ENCODE results near the gene CPNE7. TPM values are rescaled to one million over a fixed set of nuclear protein-coding genes. Genes with fewer than 3 reads are reported as not detected.
A peak's percentile ranks its signal among the peaks of the same experiment; 100 is the strongest.

The CPNE7 gene
- polyA plus RNA-seq, 4 donors: 0.22 to 20.3 (median 7.9) TPM

- Histone ChIP-seq H3K27me3 (ENCODE audit: control insufficient read depth in 3 of 3, insufficient read depth in 3 of 3, low read length in 3 of 3) (peaks cover 0 to 49% (median 3%) of the 10 kb centered on the region in 3 donors), H3K36me3 (ENCODE audit: control insufficient read depth in 3 of 3, insufficient read depth in 2 of 3, low read depth in 1 of 3, low read length in 3 of 3) (no peaks in the 10 kb centered on the region), H3K4me1 (ENCODE audit: control insufficient read depth in 3 of 3, insufficient read depth in 2 of 3, low read depth in 1 of 3, low read length in 2 of 3) (peaks cover 3 to 24% (median 5%) of the 10 kb centered on the region in 3 donors), H3K9me3 (ENCODE audit: control insufficient read depth in 2 of 2, insufficient read depth in 1 of 2, low read depth in 1 of 2, low read length in 1 of 2) (peaks cover 0 to 5% of the 10 kb centered on the region in 2 donors), H3K27ac (ENCODE audit: low read depth in 1 of 3, low read length in 2 of 3) (no peak overlapping the region), H3K4me3 (ENCODE audit: low read depth in 1 of 3, low read length in 3 of 3) (peak overlapping the region in 1 of 3 donors; percentile 42)
- FAIRE-seq (no peak), DNase-seq (no peak)
- 68 to 76% (median 72%) methylated on average over 30 to 31 of the region's 31 CpGs for WGBS, 3 donors
Observed at GRCh38 chr16:89573826-89574680, 1.5 kb upstream of the CPNE7 start.

- peaks cover 0 to 7% of the 10 kb centered on the region in 2 donors for H3K9me3 ChIP-seq (ENCODE audit: control insufficient read depth in 2 of 2, insufficient read depth in 1 of 2, low read depth in 1 of 2, low read length in 1 of 2)
- peak overlapping the region in 2 of 3 donors; percentile 2 to 42 for H3K4me3 ChIP-seq (ENCODE audit: low read depth in 1 of 3, low read length in 3 of 3)
- peaks cover 0 to 43% (median 3%) of the 10 kb centered on the region in 3 donors for H3K27me3 ChIP-seq (ENCODE audit: control insufficient read depth in 3 of 3, insufficient read depth in 3 of 3, low read length in 3 of 3)
- H3K27ac ChIP-seq (ENCODE audit: low read depth in 1 of 3, low read length in 2 of 3): no peak overlapping the region
- H3K36me3 ChIP-seq (ENCODE audit: control insufficient read depth in 3 of 3, insufficient read depth in 2 of 3, low read depth in 1 of 3, low read length in 3 of 3): no peaks in the 10 kb centered on the region
- 1 to 6% (median 2%) methylated on average over 34 to 55 of the region's 55 CpGs for WGBS, 3 donors
- H3K4me1 ChIP-seq (ENCODE audit: control insufficient read depth in 3 of 3, insufficient read depth in 2 of 3, low read depth in 1 of 3, low read length in 2 of 3): peaks cover 3 to 24% (median 5%) of the 10 kb centered on the region in 3 donors
- DNase-seq (peak; percentile 72 to 84), FAIRE-seq (no peak)
Observed at GRCh38 chr16:89574681-89575246, 794 bp upstream of the CPNE7 start.

DNA sequence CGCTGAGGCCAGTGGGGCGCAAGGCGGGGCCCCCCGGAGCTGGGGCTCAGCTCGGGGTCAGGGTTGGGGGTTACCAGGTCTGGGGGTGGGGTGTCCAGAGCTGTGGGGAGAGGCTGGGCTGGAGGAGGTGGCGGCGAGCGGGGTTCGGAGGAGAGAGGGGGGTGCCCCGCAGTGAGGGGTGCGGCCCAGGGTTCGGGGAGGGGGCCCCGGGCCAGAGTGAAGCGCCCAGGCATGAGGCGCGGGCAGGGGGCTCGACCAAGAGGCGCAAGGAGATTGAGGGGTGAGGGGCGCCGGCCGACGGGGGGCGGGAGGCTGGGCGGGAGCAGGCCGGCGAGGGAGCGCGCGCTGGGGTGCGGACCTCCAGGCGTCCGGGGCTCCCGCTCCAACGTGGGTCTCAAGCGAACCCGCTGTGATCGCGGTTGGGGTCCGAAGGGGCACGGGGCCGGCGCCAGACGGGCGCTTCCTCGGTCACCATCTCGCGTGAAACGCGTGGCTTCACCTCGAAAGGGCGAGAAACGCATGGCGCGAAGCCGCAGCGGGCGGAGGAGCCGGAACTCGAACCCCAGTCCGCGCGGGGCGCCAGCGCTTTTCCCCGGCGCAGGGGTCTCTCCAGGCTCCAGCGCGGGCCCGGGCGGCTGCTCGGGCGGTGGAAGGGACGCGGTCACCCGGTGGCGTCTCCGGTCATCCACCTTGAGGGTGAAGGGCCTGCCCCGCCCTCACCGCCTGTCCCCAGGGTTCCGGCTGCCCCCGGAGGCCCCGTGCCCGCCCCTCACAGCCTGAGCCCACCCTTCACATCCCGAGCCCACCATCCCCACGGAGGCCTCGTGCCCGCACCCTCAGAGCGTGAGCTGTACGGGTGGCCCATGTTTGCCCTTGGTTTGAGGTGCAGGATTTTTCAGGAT lies 846 bp downstream of the CPNE7 start:
- peak overlapping the region in 1 of 3 donors; percentile 42 for H3K4me3 ChIP-seq (ENCODE audit: low read depth in 1 of 3, low read length in 3 of 3)
- H3K9me3 ChIP-seq (ENCODE audit: control insufficient read depth in 2 of 2, insufficient read depth in 1 of 2, low read depth in 1 of 2, low read length in 1 of 2): peaks cover 0 to 9% of the 10 kb centered on the region in 2 donors
- FAIRE-seq: no peak
- 33 to 66% (median 62%) methylated on average over 57 to 89 of the region's 89 CpGs for WGBS, 3 donors
- H3K27ac ChIP-seq (ENCODE audit: low read depth in 1 of 3, low read length in 2 of 3): no peak overlapping the region
- H3K4me1 ChIP-seq (ENCODE audit: control insufficient read depth in 3 of 3, insufficient read depth in 2 of 3, low read depth in 1 of 3, low read length in 2 of 3): peaks cover 3 to 24% (median 5%) of the 10 kb centered on the region in 3 donors
- no peaks in the 10 kb centered on the region for H3K36me3 ChIP-seq (ENCODE audit: control insufficient read depth in 3 of 3, insufficient read depth in 2 of 3, low read depth in 1 of 3, low read length in 3 of 3)
- H3K27me3 ChIP-seq (ENCODE audit: control insufficient read depth in 3 of 3, insufficient read depth in 3 of 3, low read length in 3 of 3): peaks cover 0 to 37% (median 3%) of the 10 kb centered on the region in 3 donors
- DNase-seq: no peak

GRCh38 chr16:89577055-89577759 lies 1.6 kb downstream of the CPNE7 start:
- 90 to 96% (median 94%) methylated on average over 23 to 25 of the region's 25 CpGs for WGBS, 3 donors
- DNase-seq (no peak), FAIRE-seq (no peak)
- Histone ChIP-seq H3K27ac (ENCODE audit: low read depth in 1 of 3, low read length in 2 of 3) (no peak overlapping the region), H3K9me3 (ENCODE audit: control insufficient read depth in 2 of 2, insufficient read depth in 1 of 2, low read depth in 1 of 2, low read length in 1 of 2) (peaks cover 0 to 9% of the 10 kb centered on the region in 2 donors), H3K4me1 (ENCODE audit: control insufficient read depth in 3 of 3, insufficient read depth in 2 of 3, low read depth in 1 of 3, low read length in 2 of 3) (peaks cover 3 to 23% (median 5%) of the 10 kb centered on the region in 3 donors), H3K27me3 (ENCODE audit: control insufficient read depth in 3 of 3, insufficient read depth in 3 of 3, low read length in 3 of 3) (peaks cover 0 to 37% (median 3%) of the 10 kb centered on the region in 3 donors), H3K36me3 (ENCODE audit: control insufficient read depth in 3 of 3, insufficient read depth in 2 of 3, low read depth in 1 of 3, low read length in 3 of 3) (no peaks in the 10 kb centered on the region), H3K4me3 (ENCODE audit: low read depth in 1 of 3, low read length in 3 of 3) (no peak overlapping the region)

- 88 to 93% (median 92%) methylated on average over 15 of the region's 15 CpGs for WGBS, 3 donors
- Histone ChIP-seq H3K9me3 (ENCODE audit: control insufficient read depth in 2 of 2, insufficient read depth in 1 of 2, low read depth in 1 of 2, low read length in 1 of 2) (peaks cover 0 to 9% of the 10 kb centered on the region in 2 donors), H3K36me3 (ENCODE audit: control insufficient read depth in 3 of 3, insufficient read depth in 2 of 3, low read depth in 1 of 3, low read length in 3 of 3) (no peaks in the 10 kb centered on the region), H3K4me1 (ENCODE audit: control insufficient read depth in 3 of 3, insufficient read depth in 2 of 3, low read depth in 1 of 3, low read length in 2 of 3) (peaks cover 2 to 17% (median 4%) of the 10 kb centered on the region in 3 donors), H3K4me3 (ENCODE audit: low read depth in 1 of 3, low read length in 3 of 3) (no peak overlapping the region), H3K27ac (ENCODE audit: low read depth in 1 of 3, low read length in 2 of 3) (no peak overlapping the region), H3K27me3 (ENCODE audit: control insufficient read depth in 3 of 3, insufficient read depth in 3 of 3, low read length in 3 of 3) (peaks cover 0 to 29% (median 2%) of the 10 kb centered on the region in 3 donors)
- FAIRE-seq: no peak
- DNase-seq: no peak
Observed at GRCh38 chr16:89579351-89579750, 3.8 kb downstream of the CPNE7 start.

DNA sequence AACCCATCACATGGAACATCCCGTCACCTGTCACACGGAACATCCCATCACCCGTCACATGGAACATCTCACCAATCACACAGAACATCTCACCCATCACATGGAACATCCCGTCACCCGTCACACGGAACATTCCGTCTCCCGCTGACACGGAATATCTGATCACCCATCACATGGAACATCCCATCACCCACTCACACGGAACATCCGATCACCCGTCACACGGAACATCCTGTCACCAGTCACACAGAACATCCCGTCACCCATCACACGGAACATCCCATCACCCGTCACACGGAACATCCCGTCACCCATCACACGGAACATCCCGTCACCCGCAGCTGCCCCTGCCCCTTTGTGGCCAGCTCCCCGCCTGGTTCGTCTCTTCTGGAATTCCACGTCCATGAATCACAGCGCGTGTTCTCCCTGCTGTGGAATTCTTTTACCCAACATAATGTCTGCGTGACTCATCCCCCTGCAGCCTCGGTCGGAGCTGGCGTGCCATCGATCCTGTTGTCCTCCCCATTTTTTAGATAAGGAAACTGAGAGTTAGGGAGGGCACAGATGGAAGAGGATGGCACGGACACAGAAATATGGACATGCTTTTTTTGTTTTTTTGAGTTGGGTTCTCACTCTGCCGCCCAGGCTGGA lies 5.6 kb downstream of the CPNE7 start:
- H3K27ac ChIP-seq (ENCODE audit: low read depth in 1 of 3, low read length in 2 of 3): no peak overlapping the region
- H3K27me3 ChIP-seq (ENCODE audit: control insufficient read depth in 3 of 3, insufficient read depth in 3 of 3, low read length in 3 of 3): peaks cover 0 to 14% (median 0%) of the 10 kb centered on the region in 3 donors
- no peak overlapping the region for H3K4me3 ChIP-seq (ENCODE audit: low read depth in 1 of 3, low read length in 3 of 3)
- FAIRE-seq (no peak), DNase-seq (no peak)
- H3K36me3 ChIP-seq (ENCODE audit: control insufficient read depth in 3 of 3, insufficient read depth in 2 of 3, low read depth in 1 of 3, low read length in 3 of 3): no peaks in the 10 kb centered on the region
- H3K4me1 ChIP-seq (ENCODE audit: control insufficient read depth in 3 of 3, insufficient read depth in 2 of 3, low read depth in 1 of 3, low read length in 2 of 3): peaks cover 0 to 8% (median 0%) of the 10 kb centered on the region in 3 donors
- H3K9me3 ChIP-seq (ENCODE audit: control insufficient read depth in 2 of 2, insufficient read depth in 1 of 2, low read depth in 1 of 2, low read length in 1 of 2): peaks cover 0 to 9% of the 10 kb centered on the region in 2 donors
- WGBS, 3 donors: 89 to 93% (median 90%) methylated on average over 33 of the region's 33 CpGs

GRCh38 chr16:89581861-89582563 lies 6.5 kb downstream of the CPNE7 start:
- Histone ChIP-seq H3K27me3 (ENCODE audit: control insufficient read depth in 3 of 3, insufficient read depth in 3 of 3, low read length in 3 of 3) (peaks cover 0 to 8% (median 0%) of the 10 kb centered on the region in 3 donors), H3K27ac (ENCODE audit: low read depth in 1 of 3, low read length in 2 of 3) (peak overlapping the region in 2 of 3 donors; percentile 34 to 86), H3K4me3 (ENCODE audit: low read depth in 1 of 3, low read length in 3 of 3) (no peak overlapping the region), H3K36me3 (ENCODE audit: control insufficient read depth in 3 of 3, insufficient read depth in 2 of 3, low read depth in 1 of 3, low read length in 3 of 3) (no peaks in the 10 kb centered on the region), H3K4me1 (ENCODE audit: control insufficient read depth in 3 of 3, insufficient read depth in 2 of 3, low read depth in 1 of 3, low read length in 2 of 3) (peaks cover 0 to 8% (median 0%) of the 10 kb centered on the region in 3 donors), H3K9me3 (ENCODE audit: control insufficient read depth in 2 of 2, insufficient read depth in 1 of 2, low read depth in 1 of 2, low read length in 1 of 2) (peaks cover 0 to 7% of the 10 kb centered on the region in 2 donors)
- FAIRE-seq (no peak), DNase-seq (peak in 1 of 2 donors; percentile 81)
- WGBS, 3 donors: 23 to 49% (median 42%) methylated on average over 15 of the region's 15 CpGs
